HG02840 (cell line): ENCODE data around the gene FPR2.

ENCODE experiments used
- ATAC-seq: cut with Tn5 transposase; IDR thresholded peaks from one replicate; pipeline ENCODE4 v1.9.1; 2021; ENCODE audit warnings: mild to moderate bottlenecking, moderate library complexity, moderate number of reproducible peaks; ENCODE audit not compliant: unreplicated experiment, low FRiP score

FPR2 gene

DNA sequence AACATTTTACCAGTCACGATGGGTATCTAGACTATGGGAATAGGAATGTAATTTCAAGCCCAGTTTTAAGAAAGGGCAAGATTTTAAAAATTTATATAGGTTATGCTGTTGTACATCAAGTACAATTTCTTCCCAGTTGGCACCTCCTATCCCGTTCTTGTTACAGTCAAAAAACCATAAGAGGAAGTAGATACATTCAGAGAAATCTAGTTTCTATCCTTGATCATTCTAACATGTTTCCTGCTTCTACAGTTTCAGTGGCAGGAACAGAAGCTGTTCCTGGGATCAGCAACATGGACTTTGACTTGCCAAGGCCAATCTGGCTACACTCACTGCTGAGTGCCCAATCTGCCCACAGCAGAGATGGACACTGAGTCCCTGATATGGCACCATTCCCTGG is 19.3 kb downstream of the FPR2 start:
- ATAC-seq: no peak

DNA sequence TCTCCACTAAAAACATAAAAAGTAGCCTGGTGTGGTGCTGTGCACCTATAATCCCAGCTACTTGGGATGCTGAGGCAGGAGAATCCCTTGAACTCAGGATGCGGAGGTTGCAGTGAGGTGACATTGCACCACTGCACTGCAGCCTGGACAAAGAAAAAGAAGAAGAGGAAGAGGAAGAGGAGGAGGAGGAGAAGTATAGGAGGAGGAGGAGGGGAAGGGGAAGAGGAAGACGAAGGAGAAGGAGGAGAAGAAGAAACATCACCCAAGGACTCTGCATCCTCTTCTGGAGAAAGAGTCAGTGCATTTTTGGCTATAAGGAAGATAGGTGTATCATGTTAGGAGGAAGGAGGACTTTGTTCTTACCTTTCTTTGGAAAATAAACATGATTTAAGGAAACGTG is 21.0 kb downstream of the FPR2 start:
- no peak for ATAC-seq

DNA sequence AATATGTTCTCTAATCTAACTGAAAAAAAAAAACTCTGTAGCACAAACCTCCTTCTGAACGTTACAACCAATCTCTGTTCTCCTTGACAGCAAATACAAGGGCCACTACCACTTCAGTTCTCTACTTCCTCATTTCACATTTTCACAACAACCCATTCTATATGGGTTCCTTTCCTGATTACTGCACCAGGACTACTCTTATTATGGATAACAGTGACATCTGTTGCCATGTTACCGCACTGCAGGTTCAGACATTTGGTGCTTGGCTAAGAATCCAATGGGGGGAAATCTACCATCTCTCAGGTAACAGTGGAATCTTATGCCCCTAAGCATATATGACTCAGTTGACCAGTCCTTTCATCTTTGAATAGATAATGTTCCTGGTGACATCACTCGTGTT is 22.4 kb downstream of the FPR2 start:
- no peak for ATAC-seq

DNA sequence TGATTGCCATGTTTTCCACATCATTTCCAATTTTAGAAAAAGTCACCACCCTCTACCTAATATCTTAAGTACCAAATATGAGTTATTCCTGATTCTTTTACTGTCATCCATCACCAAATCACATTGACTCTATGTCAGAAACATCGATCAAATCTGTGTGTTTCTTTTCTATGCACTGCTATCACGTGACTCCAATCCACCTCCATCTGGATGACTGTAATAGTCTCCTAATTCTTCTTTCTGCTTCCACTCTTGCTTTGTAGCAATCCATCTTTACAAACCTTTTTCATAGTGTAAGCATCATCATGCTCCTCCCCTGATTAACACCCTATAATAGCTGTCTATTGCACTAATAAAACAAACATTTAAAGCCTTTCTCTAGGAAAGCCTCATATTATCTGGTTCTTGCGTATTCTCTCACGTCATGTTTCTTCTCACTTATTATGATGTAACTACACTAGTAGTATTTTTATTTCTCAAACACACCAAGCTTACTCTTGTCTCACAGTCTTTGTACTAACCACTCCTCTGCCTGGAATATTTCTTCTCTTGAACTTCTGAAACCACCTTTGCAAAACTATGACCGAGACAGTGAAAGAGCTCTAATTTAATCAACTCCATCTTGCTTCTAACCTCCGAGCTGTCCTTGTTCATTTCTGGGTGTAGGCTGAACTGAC is 23.3 kb downstream of the FPR2 start:
- no peak for ATAC-seq

DNA sequence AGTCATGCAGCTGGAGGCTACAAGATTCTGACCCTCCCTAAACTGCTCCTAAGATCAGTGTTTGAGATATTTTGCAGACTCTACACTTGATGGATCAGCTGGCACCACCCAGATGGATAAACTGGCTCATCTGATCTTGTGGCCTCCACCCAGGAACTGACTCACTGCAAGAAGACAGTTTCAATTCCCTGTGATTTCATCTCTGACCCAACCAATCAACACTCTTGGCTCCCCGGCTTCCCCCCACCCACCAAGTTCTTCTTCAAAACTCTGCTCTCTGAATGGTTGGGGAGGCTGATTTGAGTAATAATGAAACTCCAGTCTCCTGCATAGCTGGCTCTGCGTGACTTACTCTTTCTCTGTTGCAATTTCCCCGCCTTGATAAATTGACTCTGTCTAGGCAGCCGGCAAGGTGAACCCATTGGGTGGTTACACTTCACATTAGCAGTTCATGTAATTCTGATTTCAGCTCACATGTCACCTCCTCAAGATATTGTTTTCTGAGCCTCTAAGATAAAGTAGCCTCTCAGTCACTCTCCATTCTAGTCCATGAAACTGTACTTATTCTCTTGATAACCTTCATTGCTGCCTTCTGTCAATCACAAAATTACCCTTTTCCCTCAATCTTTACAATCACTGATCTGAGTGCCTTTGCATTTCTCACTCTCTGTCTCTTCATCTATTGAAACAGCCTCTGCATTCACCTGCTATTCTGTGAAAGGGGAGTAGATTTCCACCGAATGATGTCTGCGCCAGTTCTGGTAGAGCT is 24.1 kb downstream of the FPR2 start:
- ATAC-seq: no peak

DNA sequence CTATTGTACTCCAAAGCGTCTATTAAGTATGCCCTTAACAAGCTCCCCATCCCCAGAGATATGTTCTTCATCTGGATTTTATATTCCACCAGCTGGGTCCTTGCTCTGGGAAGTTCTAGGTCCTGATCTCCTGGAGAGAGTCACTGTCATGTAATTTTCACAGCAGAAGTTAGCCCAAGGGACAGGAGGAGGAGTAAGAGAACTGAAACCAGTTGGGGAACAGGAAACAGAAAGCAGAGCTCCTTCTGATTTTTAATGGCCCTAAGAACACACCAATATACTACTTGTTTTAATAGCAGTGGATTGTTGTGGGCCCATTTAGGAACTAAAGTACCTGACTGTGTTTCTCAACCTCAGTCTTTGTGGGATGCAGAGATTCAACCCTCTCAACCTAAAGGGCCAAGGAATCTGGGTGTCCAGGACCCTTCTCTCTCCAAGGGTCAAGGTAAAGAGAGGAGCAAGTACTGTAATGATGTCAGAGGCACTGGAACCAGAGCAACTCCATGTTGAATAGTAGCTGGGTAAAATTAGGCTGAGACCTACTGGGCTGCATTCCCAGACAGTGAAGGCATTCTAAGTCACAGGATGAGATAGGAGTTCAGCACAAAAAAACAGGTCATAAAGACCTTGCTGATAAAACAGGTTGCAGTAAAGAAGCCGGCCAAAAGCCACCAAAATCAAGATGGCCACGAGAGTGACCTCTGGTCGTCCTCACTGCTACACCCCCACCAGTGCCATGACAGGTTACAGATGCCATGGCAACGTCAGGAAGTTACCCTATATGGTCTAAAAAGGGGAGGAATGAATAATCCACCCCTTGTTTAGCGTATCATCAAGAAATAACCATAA is 25.9 kb downstream of the FPR2 start:
- ATAC-seq: no peak

DNA sequence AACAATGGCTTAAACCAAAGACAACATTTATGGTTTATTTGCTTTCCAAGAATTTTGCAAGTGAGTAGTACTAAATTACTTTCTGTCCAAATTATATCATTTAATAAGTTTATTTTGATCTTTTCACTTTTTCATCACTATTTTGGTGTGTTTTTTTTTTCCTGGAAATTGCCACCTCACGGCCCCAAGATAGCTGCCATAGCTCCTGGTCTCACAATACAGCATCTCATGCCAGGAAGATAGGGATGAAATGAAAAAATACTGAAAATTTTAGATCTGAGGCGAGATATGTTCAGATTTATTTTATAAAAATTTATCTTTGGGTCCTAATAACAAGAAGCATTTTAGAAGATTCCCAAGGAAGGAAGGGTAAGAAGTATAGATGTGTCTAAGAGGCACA is 27.0 kb downstream of the FPR2 start:
- no peak for ATAC-seq

DNA sequence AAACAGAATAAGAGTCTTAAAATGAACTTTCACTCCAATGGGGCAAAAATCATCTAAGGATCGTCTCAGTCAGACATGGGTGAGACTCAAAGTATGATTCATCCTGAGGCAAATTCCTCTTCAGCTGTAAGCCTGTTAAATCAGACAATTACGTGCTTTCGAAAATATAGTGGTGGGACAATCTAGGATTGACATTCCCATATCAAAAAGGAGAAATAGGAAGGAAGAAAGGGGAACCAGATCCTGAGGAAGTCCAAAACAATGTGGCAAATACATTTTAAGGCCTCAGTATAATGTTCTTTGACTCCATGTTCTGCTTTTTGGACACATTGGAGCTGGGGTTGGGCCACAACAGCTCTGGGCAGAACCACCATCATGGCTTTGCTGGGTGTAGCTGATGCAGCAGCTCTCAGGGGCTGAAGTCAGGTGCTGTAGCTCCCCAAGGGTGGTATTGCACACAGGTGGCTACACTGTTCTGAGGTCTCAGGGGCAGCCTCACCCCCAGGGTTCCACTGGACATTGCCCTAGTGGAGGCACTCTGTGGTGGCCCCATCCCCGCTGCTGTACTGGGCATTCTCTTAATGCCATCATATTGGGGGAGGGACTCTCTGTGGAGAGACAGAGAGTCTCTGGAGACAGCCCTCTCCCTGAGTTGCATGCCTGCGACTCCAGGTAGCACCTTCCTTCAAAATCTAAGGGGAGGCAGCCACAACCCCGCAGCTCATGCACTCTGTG is 28.2 kb downstream of the FPR2 start:
- no peak for ATAC-seq

DNA sequence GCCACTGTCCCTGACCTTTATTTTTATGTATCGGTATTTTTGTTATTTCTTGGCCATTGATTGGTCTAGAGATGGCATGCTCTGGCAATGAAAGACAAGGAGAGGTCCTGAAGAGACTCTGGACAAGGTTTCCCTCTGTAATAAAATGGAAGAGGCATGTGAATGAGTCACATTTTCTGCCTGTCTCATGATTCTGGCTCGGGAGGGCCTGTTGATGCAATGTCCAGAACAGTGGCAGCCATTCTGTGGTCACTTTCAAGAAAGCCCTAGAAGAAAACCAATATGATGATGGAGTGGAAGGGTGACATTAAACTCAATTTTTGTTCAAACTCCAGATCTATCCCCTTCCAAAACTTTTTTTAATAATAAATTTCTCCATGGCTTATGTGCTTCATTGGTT is 32.0 kb downstream of the FPR2 start:
- ATAC-seq: no peak

DNA sequence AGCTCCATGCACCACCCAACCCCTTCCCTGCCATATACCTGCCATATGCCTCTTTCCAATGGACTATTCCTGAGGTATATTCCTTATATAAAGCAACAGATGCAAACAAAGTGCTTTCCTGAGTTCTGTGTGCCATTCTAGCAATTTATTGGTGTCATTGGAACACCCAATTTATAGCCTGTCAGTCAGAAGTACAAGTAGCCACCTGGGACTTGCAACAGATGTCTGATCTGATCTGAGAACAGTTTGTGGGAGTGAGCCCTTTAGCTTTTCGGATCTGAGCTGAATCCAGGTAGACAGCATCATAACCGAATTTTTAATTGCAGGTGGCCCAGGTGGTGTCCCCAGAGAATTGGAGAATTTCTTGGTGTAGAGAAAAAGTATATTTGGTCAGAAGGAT is 33.0 kb downstream of the FPR2 start:
- no peak for ATAC-seq

DNA sequence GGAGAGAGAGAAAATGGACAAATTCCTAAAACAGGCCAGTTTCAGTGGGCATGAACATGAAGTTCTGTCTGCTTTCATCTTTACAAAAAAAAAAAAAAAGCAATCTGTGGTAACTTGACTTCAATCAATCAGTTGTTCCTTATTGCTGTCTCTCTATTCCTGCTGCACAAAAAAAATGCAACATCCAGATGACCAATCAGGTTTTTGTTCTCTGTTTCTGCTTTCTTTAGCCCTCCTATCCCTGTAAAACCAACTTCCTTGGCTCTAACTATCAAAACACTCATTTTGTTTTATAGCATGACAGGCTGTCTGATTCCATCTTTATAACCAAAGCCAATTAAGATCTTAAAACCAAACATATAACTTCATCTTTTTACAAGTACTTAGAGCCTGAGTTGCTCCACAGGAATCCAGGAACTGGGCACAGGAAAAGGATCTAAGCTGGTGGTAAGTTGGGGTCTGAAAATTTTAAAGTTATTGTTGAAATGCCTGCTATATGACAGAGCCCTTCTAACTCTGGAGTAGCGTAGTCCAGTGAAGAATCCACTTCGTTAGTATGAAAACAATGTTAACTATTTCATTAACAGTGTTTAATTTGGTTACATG is 34.0 kb downstream of the FPR2 start, which contains the start of gene FPR3:
TSS of gene FPR3 (plus strand) at position 273 of the 606 bp plus-strand sequence. CDS start 28,592 bp downstream, outside the sequence.
- no peak for ATAC-seq

DNA sequence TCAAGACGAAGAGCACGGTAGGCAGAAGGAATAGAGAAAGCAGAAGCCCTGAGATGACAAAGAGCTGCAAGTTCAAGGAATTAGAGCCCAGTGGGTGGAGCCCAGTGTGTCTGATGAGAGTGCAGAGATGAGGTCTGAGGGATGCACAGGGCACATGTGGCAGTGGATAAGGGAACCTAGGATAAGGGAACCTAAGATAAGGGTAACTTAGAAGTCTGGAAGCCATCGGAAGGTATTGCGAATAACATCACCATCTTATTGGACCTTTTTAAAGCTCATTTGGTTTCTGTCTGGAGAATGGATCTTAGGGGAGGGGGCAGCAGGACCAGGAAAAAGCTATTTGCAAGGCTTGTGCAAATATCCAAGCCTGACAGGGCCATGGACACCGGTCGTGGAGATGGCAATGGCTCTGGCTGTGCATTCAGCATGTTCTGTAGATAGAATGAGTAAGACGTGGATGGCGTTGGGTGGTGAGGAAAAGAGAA is 35.3 kb downstream of the FPR2 start:
- ATAC-seq: no peak

DNA sequence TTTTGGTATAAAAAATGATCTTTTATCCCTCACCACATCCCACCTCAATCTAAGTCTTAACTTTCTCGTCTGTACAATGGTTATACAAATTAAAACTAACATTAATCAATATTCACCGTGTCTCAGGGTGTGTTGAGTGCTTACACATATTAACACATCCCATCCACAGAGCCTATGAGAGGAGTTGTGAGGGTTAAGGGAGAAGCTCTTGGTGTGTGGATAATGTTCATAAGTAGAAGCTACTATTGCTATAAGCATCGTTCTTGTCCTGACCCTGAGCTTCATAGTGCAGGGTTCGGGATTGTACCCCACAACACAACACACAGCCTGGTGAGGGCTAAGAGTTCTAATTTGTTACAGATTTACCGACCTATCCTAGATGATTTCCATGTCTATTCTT is 36.5 kb downstream of the FPR2 start:
- ATAC-seq: no peak

DNA sequence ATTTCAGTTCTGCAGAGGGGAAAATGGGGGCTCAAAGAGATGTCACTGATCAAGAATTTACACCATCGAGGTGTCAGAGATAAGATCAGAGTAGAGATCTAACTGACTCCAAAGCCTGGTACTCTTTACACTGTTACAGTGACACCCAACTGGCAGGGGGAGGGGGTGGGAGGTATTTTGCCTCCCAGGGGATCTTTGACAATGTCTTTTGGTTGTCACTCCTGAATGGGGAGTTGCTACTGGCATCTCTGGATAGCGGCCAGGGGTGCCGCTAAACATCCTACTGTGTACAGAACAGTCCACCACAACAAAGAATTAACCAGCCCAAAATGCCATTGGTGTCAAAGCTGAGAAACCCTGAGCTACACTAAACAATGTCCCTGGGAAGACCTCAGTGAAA is 37.1 kb downstream of the FPR2 start:
- ATAC-seq: no peak

DNA sequence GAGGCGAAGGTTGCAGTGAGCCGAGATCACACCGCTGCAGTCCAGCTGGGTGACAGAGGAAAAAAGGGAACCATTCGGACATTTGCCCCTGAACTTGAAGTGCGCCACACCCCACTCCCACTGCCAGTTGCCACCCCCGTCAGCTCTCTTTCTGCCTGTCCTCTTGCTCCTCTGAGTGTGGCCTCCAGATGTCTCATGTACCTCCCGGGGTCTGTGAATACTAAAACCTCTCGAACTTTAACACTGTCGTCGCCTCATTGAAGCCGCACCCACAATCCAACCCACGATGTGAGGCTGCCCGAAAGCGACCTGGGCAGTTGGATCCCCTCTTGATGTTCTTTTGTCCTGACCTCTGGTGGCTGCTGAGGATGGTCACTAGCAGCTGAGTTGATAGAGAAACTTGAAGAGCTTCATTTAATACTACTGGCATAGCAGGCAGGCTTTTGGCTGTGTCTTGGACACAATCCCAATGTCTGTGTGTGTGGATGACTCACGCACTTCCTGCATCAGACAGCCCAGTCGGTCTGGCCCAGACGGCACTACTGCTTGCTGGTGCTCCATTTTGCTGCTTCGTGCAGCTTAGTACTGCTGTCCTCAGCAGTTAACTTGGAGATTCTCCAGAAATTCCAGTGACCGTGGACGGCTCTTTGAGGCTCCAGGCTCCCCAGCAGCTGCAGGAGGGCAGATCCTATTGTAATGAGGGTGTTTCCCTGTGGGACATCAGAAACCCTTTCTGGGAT is 38.2 kb downstream of the FPR2 start:
- no peak for ATAC-seq

DNA sequence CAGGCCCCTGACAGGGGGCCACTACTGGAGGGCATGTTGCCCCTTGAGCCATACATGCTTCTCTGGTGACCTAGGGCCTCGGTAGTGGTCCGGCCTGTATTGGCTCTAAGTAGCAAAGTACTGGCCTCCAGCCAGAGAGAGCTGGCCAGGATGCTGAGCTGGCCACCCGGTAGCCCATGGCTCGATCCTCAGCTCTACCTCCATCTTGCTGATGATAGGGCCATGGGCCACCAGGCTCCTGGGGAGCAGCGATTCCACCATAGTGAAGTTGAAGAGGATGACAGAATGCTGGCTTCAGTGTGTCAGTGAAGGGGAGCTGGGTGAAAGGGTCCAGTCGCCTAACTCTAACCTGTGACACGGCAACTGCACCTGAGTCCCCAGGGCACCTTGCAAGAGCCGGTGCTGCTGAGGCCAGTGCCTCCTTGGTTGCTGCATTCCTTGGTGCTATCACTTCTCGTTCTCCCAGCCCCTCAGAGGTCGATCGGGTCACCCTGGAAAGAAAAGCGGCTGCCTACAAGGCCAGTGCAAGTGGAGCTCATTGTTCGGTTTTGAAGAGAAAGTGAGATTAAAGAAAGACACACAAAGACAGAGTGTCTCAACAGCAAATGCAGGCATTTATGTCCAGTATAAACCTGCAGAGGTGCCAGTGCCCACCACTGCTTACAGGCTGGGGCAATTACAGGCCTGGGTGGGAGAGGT is 38.9 kb downstream of the FPR2 start:
- no peak for ATAC-seq

DNA sequence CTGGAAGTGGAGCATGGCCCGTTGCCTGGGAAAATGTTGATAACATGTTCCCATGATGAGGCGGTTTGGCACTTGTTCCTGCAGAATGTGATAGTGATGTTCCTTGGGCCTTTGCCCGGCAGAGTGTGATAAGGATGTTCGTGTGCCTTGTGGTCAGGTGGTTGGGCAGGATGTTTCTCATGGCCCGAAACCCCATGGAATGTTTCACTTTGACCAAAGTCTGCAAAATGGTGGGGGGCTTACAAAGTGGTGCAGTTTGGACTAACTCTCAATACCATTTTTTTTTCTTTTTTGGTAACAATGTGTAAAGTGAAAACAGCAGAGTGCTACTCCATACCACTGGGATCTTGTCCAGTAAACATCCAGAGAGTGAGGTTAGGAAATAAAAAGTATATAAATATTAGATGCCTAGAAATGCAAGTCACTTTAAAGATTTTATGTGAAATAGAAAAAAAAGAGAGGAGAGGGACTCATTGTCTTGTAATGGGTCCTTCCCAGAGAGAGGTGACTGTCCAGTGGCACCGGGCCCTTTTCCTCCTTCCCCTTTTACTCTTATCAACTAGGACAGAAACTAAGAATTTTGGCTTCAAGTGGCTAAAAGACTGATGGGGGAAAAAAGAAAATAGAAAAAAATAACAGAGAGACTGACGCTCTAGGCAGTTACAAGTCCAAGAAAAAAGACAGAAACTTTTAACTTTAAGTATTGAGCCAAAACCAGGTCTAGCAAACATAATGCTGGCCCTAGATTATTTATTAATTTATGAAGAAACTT is 39.7 kb downstream of the FPR2 start:
- ATAC-seq: no peak

DNA sequence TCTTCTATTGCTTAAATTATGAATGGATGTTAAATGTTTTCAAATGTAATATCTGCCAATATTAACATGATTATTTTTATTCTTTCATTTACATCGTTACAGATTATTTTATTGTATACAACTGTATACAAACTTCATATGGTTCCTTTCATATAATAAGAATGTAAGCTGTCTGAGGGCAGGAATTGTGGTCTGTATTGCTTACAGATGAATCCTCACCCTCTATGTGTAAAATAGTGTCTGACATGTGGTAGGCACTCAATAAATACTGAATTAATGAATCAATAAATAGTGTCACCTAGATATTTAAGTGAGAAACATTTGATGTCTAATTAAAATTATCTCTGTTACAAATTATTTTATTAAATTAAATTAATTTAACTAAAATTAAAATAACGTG is 41.8 kb downstream of the FPR2 start:
- no peak for ATAC-seq
